NCI-H2196 treated with DMSO at 0.1 percent for 48 hours (cell line): ENCODE measurements around the gene SCN4B.

Experiments
- DNase-seq: peaks from one replicate; lab custom pipeline; 2025; ENCODE audit not compliant: unreplicated experiment; lab: John Stamatoyannopoulos, UW

The SCN4B gene

GRCh38 chr11:118153516-118153915, 893 bp upstream of the SCN4B start:
- no peak for DNase-seq

- no peak for DNase-seq
These were observed 537 bp downstream of the SCN4B start for GRCh38 chr11:118152020-118152551.

DNA sequence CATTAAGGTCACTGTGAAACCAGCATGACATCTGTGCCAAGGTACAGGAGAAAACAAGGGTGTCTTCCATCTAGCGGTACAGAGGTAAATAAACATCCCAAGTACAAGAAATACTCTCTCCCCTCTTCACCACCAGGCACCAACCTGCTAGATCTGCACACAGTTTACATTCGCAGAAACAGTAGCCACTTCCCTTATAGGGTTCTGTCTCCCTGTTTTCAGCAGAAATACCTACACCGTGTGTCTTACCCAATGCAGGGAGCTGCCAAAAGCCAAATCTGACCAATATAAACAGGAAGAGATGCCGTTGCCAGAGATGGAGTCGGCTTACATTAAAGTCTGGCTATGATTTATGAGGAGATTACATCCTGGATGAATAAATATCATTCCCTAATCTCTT, 1.2 kb downstream of the SCN4B start:
- no peak for DNase-seq

DNA sequence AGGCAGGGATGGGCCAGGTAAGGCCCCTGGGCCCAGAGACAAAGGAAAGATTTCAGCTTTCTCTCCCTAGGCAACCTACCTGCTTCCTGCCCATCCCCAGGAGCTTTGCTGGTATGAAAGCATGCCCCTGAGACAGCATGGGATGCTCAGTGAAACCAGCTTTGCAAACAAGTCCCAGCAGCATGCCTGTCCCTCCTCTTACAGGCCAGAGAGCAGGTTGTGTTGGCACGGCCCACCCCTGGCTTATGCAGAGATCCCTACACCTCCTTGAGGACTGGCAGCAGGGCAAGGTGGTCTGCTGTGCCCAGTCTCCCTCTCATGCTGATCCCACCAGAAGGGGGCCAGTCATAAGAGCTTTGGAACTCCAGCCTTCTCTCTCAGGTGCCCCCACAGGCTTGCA, 3.1 kb downstream of the SCN4B start:
- no peak for DNase-seq

- DNase-seq = no peak
These were observed 3.8 kb downstream of the SCN4B start for GRCh38 chr11:118148856-118149255.

DNA sequence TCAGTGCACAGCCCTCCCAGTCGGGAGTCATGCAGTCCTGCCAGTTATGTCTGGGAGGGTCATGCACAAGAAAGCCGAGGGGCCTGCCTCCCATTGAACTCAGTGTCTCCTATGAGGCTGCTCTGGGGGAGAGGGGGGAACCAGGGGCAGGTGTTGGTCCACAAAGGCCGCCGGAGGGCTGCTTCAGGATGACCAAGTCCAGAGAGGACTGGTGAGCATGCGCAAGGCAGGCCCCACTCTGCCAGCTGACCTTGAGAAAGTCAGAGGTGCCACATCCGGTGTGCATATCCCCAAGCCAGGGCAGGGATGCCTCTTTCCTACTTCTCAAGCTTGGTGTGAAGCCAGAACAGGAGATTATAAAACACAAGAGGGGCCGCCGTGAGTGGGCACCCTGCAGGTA, 4.4 kb downstream of the SCN4B start:
- DNase-seq = no peak

GRCh38 chr11:118147502-118147901, 5.1 kb downstream of the SCN4B start:
- DNase-seq = no peak

DNA sequence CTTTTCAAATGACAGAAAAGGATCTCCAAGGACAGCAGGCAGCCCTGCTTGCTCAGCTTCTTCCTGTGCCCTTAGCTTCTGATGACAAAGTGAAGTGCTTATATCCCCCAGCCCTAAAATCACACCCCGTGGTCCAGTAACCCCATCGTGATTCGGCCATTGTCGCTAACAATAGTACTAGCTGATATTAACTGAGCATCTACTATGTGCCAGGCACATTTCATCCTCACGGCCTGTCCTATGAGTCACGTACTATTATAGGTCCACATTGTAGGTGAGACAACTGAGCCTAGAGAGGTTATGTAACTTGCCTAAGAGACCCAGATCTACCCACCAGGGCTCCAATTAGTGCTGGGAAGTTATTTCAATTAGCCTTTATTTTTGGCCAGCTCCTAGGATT, 6.1 kb downstream of the SCN4B start:
- no peak for DNase-seq

DNA sequence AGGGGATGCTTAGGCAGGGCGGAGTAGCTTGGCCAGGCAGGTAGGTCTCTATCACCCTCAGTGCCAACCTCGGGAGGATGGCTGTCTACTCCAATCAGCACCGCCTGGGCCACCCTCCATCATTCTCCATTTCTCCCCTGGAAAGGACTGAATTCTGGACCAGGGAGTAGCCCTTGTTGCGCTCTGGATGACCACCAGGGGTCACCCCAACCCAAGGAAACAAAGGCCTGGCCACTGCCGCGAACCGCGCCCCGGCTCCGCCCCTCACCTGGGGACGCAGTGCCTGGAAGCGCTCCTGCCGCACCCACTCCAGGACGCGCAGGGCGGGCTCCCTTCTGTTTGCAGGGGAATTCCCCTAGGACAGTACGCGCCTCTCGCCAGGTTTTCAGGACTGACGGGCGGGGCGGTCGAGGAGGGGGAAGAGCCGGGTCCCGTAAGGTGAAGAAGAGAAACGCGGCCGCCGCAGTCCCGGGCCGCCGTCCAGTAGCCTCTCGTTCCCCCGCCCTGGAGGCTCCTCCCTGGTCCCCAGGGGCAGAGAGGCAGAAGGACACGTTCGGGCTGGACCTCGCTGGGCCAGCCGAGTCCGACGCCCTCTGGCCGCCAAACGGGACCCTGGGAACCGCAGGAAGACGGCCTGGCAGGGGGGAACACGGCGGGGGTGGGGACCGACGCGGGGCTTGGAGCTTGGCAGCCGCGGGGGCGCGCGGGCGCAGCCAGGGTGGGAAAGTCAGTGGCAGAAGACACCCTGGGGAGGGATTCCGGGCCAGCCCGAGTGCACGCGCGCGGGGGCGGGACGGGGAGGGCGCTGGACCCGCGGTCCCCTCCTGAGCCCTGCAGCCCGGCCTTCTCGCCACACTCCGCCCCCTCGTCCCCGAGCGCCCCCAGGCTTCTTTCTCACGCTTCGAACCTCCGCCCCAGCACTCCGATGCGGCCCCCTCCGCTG, 7.1 kb downstream of the SCN4B start:
- peak; percentile 83 for DNase-seq

DNA sequence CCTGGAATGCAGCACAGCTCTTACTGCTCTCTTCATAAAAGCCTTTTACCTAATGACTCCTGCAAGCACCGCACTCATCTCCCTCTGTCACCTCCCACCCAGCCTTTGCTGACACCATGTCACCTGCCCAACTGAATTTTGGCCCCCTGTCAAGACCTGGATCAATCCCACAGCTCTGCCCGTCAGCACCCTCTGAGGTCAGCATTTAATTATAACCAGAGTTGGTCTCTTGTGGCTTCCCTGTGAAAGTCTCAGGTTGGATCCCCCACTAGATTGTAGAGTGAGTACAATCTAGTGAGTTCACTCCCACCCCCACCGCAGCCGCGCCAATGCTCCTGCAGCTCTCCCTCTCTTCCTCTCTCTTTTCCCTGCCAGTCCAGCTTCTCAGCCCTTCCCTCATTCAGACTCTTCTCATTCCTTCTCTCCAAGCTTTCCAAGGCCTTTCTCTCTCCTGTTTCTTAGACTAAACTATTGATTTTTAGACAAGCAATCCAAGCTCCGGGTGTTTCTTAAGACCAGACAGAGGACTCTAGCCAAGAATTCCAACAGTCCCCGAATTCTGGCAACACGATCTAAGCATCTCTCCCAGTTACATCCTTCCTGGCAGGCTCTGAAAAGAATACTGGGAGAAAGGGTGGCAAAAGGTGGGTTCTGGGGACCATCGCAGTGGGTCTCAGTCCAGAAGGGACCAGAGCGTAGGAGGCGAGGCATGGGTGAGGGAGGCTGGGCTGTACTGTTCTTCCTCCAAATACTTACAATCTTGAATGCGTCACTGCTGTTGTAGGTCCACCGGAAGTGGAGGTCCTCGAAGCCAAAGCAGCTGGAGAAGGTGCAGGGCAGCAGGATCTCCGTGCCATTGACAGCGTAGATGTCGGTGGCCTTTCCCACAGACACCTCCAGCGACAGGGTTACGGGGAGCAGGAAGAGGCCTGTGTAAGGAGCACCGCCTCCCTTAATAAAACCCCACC, 8.0 kb downstream of the SCN4B start:
- no peak for DNase-seq

DNA sequence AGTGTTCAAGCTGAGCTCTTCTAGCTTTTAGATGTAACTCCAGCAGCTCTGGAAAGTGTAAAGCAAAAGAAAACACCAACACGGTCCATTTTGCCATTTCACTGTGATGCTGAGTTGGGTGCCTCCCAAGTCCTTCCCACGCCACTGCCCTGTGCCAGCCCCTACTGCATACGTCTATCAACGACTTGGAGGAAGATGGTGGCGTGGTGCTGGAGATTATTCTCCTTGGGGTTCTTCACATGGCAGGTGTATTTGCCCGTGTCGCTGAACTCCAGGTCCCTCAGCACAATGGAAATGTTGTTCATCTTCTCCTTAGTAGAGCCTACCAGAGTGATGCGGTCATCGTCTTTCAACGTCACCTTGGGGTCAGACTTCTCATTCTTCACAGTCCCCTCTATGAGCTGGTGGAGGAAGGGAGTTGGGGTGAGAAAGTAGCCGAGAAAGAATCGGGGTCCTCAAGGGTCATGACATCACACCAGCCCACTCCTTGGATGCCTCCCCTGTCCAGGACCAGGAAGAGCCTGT, 8.9 kb downstream of the SCN4B start:
- no peak for DNase-seq

GRCh38 chr11:118142809-118143208, 9.8 kb downstream of the SCN4B start:
- no peak for DNase-seq

DNA sequence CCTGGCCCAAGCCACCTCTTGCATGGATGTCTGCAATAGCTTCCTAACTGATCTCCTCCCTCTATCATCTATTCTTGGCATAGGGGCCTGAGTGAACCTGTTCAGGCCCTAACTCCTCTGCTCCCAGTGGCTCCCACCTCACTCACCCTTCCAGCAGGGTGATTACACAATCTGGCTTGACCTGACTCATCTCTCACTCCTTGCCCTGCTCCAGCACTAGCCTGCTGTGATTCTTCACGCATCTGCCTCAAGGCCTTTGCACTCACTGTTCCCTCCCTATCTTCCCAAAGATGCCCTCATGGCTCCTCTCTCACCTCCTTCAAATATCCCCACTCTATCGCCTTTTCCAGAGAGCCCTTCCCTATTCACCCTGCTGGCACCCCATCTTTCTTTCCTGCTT, 10.5 kb downstream of the SCN4B start:
- no peak for DNase-seq

GRCh38 chr11:118139578-118139977, 13.0 kb downstream of the SCN4B start:
- no peak for DNase-seq

- no peak for DNase-seq
These were observed 13.7 kb downstream of the SCN4B start for GRCh38 chr11:118138839-118139420.

GRCh38 chr11:118136801-118137200, 15.8 kb downstream of the SCN4B start:
- no peak for DNase-seq

DNA sequence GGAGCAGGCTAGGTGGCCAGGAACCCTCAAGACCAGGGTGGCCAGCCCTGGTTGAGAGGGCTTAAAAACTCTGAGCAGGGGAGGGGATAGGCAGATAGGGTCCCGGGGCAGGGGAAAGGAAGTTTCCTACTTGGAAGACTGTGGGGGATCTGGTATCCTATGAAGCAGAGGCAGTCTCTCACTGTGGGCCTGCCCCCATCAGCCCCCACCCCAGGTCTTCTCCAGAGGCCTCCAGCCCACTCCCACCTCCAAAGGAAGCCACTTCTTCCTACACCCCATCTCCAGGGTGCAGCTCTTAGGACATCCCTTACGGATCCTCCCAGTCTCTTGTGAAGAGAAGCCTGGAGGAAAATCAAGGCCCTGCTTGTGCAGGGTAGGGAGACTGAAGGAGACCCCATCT, 16.3 kb downstream of the SCN4B start:
- no peak for DNase-seq

DNA sequence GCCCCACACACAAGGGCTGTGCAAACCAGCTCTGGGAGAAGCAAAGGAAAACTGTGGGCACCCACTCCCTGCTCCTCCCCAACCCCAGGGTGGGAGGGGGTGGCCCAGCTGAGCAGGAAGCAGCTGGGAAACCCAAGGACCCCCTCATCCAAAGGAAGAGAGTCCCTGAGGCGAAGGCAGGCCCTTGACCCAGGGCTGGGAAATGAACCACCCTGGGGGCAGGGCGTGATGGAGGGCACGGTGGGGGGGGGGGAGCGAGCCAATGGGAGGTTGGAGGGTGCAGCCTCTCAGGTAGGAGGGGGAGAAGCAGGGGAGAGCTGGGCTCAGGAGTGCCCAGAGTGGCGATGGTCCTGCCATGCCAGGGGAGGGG, 16.8 kb downstream of the SCN4B start:
- DNase-seq = no peak

DNA sequence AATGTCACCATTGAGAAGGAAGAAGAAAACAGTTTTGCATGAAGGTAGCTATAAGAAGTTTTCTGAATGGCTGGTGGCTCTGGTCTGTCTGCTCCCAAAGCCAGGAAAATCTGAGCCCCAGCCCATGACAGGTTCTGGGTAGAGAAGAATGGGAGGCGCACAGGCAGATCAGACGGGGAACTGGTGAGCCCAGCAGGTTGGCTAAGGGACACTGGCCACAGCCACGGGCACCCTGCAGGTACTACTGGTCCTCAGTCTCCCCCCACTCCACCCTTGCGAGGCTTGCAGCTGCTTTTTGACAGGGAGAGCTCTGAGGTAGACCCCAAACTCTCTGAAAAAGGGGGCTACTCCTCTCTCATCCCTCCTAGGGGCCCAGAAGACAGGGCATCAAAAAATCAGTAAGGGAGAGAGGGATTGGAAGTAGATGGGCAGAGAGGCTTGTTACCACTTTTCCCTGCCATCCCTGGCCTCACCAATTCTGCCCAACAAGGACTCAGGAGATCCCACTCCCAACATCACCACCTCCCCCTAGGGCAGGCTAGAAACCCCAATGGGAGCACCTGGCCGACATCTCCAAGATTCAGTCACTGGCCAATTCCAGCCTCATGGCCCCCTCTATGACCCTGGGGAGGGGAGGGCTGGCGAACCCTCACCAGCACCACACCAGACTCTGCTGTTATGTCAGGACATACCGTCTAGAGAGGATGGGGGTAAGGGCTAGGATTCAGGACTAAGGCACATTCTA, 17.4 kb downstream of the SCN4B start:
- DNase-seq = no peak

- DNase-seq = no peak
These were observed 18.8 kb downstream of the SCN4B start for GRCh38 chr11:118133816-118134215.
